Nephron (organoid): ENCODE measurements around the gene PRPS1L1.

Experiments used
- H3K27ac Mint-ChIP-seq, 3 experiments: 2 replicates each; pipeline ENCODE4 v1.8.0; 2020; ENCODE audit warnings: mixed read lengths in 3 of 3, mild to moderate bottlenecking in 2 of 3, moderate library complexity in 1 of 3
- H3K27me3 Mint-ChIP-seq: 2 replicates; pipeline ENCODE4 v1.8.0; 2021; ENCODE audit warnings: low read depth, mild to moderate bottlenecking, moderate library complexity, mixed read lengths
- H3K36me3 Mint-ChIP-seq: 2 replicates; pipeline ENCODE4 v1.8.0; 2020; ENCODE audit warnings: low read depth, mixed read lengths
- H3K4me1 Mint-ChIP-seq: 2 replicates; pipeline ENCODE4 v1.8.0; 2020; ENCODE audit warnings: mixed read lengths
- H3K4me3 Mint-ChIP-seq, 3 experiments: 2 replicates each; pipeline ENCODE4 v1.8.0; 2020; ENCODE audit warnings: mild to moderate bottlenecking in 3 of 3, mixed read lengths in 3 of 3, moderate library complexity in 2 of 3
- H3K9me3 Mint-ChIP-seq: 2 replicates; pipeline ENCODE4 v1.8.0; 2020; ENCODE audit warnings: mixed read lengths
- CTCF ChIP-seq, 3 experiments: fragments of 200-600 bp; sonication (generic); IDR thresholded peaks; one replicate each; pipeline ENCODE4 v1.5.0; 2021; ENCODE audit warnings: antibody characterized with exemption in 3 of 3; ENCODE audit not compliant: unreplicated experiment in 3 of 3

The PRPS1L1 gene

GRCh38 chr7:17976952-17977351 is 50.7 kb downstream of the PRPS1L1 start:
- Mint-ChIP-seq H3K27ac (no peak overlapping the region), H3K36me3 (no peaks in the 10 kb centered on the region), H3K4me1 (no peaks in the 10 kb centered on the region), H3K4me3 (no peak overlapping the region), H3K27me3 (no peaks in the 10 kb centered on the region), H3K9me3 (peaks cover 3% of the 10 kb centered on the region)
- no peak for TF ChIP-seq CTCF (IDR thresholded peaks at IDR 0.05; ENCODE audit: unreplicated experiment in 3 of 3)
